ENCODE data around the gene CDCA7L. TPM values are rescaled to one million over a fixed set of nuclear protein-coding genes. Genes with fewer than 3 reads are reported as not detected.
A peak's percentile ranks its signal among the peaks of the same experiment; 100 is the strongest.
"Not testable (repeated sequence)": the region's sequence is repeated elsewhere in the genome, so short reads cannot be mapped to it uniquely, and the experiment has no call there.

Gene CDCA7L
- polyA plus RNA-seq, 1 donor (not counting 4 experiments of a cell fraction or from before 2014, with no cell fraction given) = 31.8 TPM

DNA sequence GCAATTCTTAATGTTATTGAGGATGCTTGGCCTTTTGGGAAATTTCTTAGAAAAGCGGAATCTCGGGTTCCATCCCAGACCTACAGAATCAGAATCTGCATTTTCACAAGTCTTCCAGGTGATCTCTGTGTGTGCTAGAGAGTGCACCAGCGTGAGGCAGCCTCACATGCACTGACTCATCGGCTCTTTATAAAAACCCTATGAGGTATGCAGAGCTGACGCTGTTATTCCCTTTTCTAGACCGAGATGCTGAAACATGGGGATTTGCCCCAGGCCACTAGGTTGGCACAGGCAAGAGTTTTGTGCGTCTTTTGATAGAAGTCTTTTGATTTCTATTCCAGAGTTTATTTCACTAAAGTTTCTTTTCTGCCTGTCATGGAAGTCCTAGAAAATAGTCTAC is 61.2 kb downstream of the CDCA7L start:
- FAIRE-seq = peak; percentile 92
- Histone ChIP-seq H3K9me1 (ENCODE audit: control insufficient read depth, extremely low read depth, insufficient read depth, low read length) (no peaks in the 10 kb centered on the region), H3K36me3 (ENCODE audit: control insufficient read depth in 2 of 2, extremely low read depth in 1 of 2, insufficient read depth in 2 of 2, low read length in 2 of 2) (no peaks in the 10 kb centered on the region), H3K9ac (ENCODE audit: control insufficient read depth, extremely low read depth, insufficient read depth, low read length) (no peak overlapping the region), H3K4me2 (ENCODE audit: control insufficient read depth, extremely low read depth, insufficient read depth, low read depth, low read length) (peak overlapping the region; percentile 25), H3K27me3 (ENCODE audit: control insufficient read depth, extremely low read depth, insufficient read depth, low read length) (no peaks in the 10 kb centered on the region), H4K20me1 (ENCODE audit: control insufficient read depth, extremely low read depth, insufficient read depth, low read length) (no peaks in the 10 kb centered on the region), H3K4me1 (ENCODE audit: control insufficient read depth, extremely low read depth, insufficient read depth, low read length) (peaks cover 20% of the 10 kb centered on the region), H3K27ac (ENCODE audit: control insufficient read depth, insufficient read depth, low read length) (no peak overlapping the region), H2AFZ (ENCODE audit: control insufficient read depth, low read length) (no peak overlapping the region), H3K79me2 (ENCODE audit: control insufficient read depth, insufficient read depth, low read length) (no peaks in the 10 kb centered on the region), H3K4me3 (ENCODE audit: control insufficient read depth in 2 of 3, extremely low read depth in 1 of 3, insufficient read depth in 2 of 3, low read depth in 1 of 3, low read length in 3 of 3) (no peak overlapping the region), H3K9me3 (ENCODE audit: control insufficient read depth, low read depth, low read length) (no peaks in the 10 kb centered on the region)
- TF ChIP-seq CTCF (optimal IDR thresholded peaks at IDR 0.05 in 1 of 3, IDR thresholded peaks at IDR 0.05 in 1 of 3, conservative IDR thresholded peaks at IDR 0.05 in 1 of 3; ENCODE audit: extremely low read depth in 1 of 3, insufficient read depth in 2 of 3, low read length in 3 of 3) = peak in 1 of 3 experiments; percentile 10
- TF ChIP-seq EZH2 (IDR thresholded peaks at IDR 0.05; ENCODE audit: low read length) = no peak
- peak; percentile 36 for DNase-seq (ENCODE audit: low read depth, low spot score)
- dilution Hi-C loops (cut with MboI; ENCODE audit: extremely low pct_ligation_motif_present, low sequenced_read_pairs) = no loop called here

DNA sequence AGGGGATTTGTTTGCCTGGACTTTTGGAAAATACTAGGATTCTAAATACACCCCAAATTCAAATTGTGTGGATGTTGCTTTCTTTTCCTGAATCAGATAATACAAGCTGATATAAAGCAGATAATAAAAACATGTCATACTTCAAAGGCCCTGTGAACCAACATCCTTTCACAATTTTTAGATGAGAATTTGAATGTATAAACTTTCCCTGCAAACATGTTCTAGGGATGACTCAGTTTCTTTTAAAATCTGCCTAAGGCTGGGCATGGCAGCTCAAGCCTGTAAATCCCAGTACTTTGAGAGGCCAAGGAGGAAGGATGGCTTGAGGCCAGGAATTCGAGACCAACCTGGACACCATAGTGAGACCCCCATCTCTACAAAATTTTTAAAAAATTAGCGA is 62.2 kb downstream of the CDCA7L start:
- H3K27ac ChIP-seq (ENCODE audit: control insufficient read depth, insufficient read depth, low read length) = peak overlapping the region; percentile 31
- H3K9me1 ChIP-seq (ENCODE audit: control insufficient read depth, extremely low read depth, insufficient read depth, low read length); H3K9me3 ChIP-seq (ENCODE audit: control insufficient read depth, low read depth, low read length); H3K4me2 ChIP-seq (ENCODE audit: control insufficient read depth, extremely low read depth, insufficient read depth, low read depth, low read length); DNase-seq (ENCODE audit: low read depth, low spot score); H3K4me3 ChIP-seq (ENCODE audit: control insufficient read depth in 2 of 3, extremely low read depth in 1 of 3, insufficient read depth in 2 of 3, low read depth in 1 of 3, low read length in 3 of 3); H3K27me3 ChIP-seq (ENCODE audit: control insufficient read depth, extremely low read depth, insufficient read depth, low read length); H3K9ac ChIP-seq (ENCODE audit: control insufficient read depth, extremely low read depth, insufficient read depth, low read length); dilution Hi-C loops (cut with MboI; ENCODE audit: extremely low pct_ligation_motif_present, low sequenced_read_pairs); H3K79me2 ChIP-seq (ENCODE audit: control insufficient read depth, insufficient read depth, low read length); H4K20me1 ChIP-seq (ENCODE audit: control insufficient read depth, extremely low read depth, insufficient read depth, low read length); H3K36me3 ChIP-seq (ENCODE audit: control insufficient read depth in 2 of 2, extremely low read depth in 1 of 2, insufficient read depth in 2 of 2, low read length in 2 of 2); H2AFZ ChIP-seq (ENCODE audit: control insufficient read depth, low read length): not testable (repeated sequence)
- H3K4me1 ChIP-seq (ENCODE audit: control insufficient read depth, extremely low read depth, insufficient read depth, low read length) = peaks cover 20% of the 10 kb centered on the region
- FAIRE-seq = peak; percentile 71

GRCh38 chr7:21883069-21883468 is 62.6 kb downstream of the CDCA7L start:
- no peaks in the 10 kb centered on the region for H3K36me3 ChIP-seq (ENCODE audit: control insufficient read depth in 2 of 2, extremely low read depth in 1 of 2, insufficient read depth in 2 of 2, low read length in 2 of 2)
- FAIRE-seq = no peak
- no peak overlapping the region for H3K4me2 ChIP-seq (ENCODE audit: control insufficient read depth, extremely low read depth, insufficient read depth, low read depth, low read length)
- TF ChIP-seq EZH2 (IDR thresholded peaks at IDR 0.05; ENCODE audit: low read length) (no peak), CTCF (optimal IDR thresholded peaks at IDR 0.05 in 1 of 3, IDR thresholded peaks at IDR 0.05 in 1 of 3, conservative IDR thresholded peaks at IDR 0.05 in 1 of 3; ENCODE audit: extremely low read depth in 1 of 3, insufficient read depth in 2 of 3, low read length in 3 of 3) (peak in 1 of 3 experiments; percentile 5)
- H3K27me3 ChIP-seq (ENCODE audit: control insufficient read depth, extremely low read depth, insufficient read depth, low read length) = no peaks in the 10 kb centered on the region
- H3K9me3 ChIP-seq (ENCODE audit: control insufficient read depth, low read depth, low read length) = no peaks in the 10 kb centered on the region
- H2AFZ ChIP-seq (ENCODE audit: control insufficient read depth, low read length) = no peak overlapping the region
- H3K4me1 ChIP-seq (ENCODE audit: control insufficient read depth, extremely low read depth, insufficient read depth, low read length) = peaks cover 20% of the 10 kb centered on the region
- H3K27ac ChIP-seq (ENCODE audit: control insufficient read depth, insufficient read depth, low read length) = peak overlapping the region; percentile 2
- no peaks in the 10 kb centered on the region for H3K9me1 ChIP-seq (ENCODE audit: control insufficient read depth, extremely low read depth, insufficient read depth, low read length)
- H3K9ac ChIP-seq (ENCODE audit: control insufficient read depth, extremely low read depth, insufficient read depth, low read length) = no peak overlapping the region
- dilution Hi-C loops (cut with MboI; ENCODE audit: extremely low pct_ligation_motif_present, low sequenced_read_pairs) = no loop called here
- no peaks in the 10 kb centered on the region for H3K79me2 ChIP-seq (ENCODE audit: control insufficient read depth, insufficient read depth, low read length)
- H4K20me1 ChIP-seq (ENCODE audit: control insufficient read depth, extremely low read depth, insufficient read depth, low read length) = no peaks in the 10 kb centered on the region
- no peak for DNase-seq (ENCODE audit: low read depth, low spot score)
- no peak overlapping the region for H3K4me3 ChIP-seq (ENCODE audit: control insufficient read depth in 2 of 3, extremely low read depth in 1 of 3, insufficient read depth in 2 of 3, low read depth in 1 of 3, low read length in 3 of 3)

Measured in keratinocyte (primary cell).